Measurements from ENCODE around the gene RDH12.

RDH12 gene

GRCh38 chr14:67756496-67756895 lies 54.8 kb downstream of the RDH12 start:
- no peak for DNase-seq

DNA sequence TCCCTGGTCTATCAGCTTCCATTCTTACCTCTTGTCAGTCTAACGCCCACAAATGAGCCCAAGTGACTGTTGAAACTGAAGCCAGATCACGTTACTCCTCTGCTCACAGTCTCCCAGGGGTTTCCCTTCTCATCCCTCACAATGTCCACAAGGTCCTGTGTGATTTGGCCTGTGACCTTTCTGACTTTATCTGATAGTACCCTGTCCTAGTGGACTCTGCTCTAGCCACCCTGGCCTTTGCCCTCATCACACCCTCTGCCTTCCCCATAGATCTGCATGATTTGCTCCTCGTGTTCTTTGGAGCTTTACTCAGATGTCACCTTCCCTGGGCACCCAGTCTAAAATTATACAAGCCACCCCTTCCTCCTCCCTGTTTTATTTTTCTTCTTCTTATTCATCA lies 55.5 kb downstream of the RDH12 start:
- DNase-seq, result no peak

GRCh38 chr14:67759916-67760315 lies 58.2 kb downstream of the RDH12 start:
- no peak for DNase-seq

DNA sequence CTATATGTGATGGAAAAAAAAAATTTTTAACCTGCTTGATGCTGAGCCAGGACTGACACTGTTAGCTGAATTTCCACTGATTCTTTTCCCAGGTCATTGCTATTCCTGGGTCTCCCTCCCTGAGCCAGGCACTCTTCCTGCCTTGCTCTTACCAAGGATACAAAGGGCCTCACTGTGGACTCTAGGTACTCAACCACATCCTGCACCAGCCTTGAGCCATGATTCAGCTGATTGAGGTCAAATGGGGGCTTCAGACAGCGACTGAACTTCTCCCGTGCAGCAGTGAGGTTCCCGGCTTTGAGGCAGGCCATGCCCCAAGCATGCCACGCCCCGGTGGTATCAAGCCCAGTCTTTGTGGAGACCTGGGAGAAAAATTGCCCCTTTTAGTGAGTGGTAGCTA lies 60.4 kb downstream of the RDH12 start:
- DNase-seq, result no peak

DNA sequence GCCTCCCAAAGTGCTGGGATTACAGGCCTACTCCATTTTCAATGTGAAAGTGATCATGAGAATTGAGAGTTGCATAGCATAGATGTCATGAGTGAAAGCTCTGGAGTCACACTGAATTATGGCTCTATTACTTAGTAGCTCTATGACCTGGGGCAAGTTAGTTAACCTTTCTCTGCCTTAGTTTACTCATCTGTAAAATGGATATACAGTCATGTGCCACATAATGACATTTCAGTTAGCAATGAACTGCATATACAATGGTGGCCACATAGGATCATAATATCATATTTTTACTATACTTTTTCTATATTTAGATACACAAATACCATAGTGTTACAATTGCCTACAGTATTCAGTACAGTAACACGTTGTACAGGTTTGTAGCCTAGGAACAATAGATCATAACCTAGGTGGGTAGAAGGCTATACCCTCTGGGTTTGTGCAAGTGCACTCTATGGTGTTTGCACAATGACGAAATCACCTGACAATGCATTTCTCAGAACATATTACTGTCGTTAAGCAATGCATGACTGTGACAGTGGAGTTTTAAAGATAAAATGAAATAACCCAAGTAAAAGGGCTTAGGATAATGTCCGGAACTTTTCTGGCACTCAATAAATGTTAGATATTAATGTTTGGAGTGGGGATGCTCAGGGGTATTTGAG lies 61.6 kb downstream of the RDH12 start:
- DNase-seq, result no peak

GRCh38 chr14:67764496-67764895 lies 62.8 kb downstream of the RDH12 start:
- DNase-seq, result no peak

GRCh38 chr14:67765192-67765834 lies 63.6 kb downstream of the RDH12 start:
- no peak for DNase-seq

GRCh38 chr14:67766035-67766680 lies 64.5 kb downstream of the RDH12 start:
- DNase-seq, result no peak

GRCh38 chr14:67768219-67768618 lies 66.5 kb downstream of the RDH12 start:
- DNase-seq, result no peak

GRCh38 chr14:67773844-67774377 lies 72.2 kb downstream of the RDH12 start:
- no peak for DNase-seq

DNA sequence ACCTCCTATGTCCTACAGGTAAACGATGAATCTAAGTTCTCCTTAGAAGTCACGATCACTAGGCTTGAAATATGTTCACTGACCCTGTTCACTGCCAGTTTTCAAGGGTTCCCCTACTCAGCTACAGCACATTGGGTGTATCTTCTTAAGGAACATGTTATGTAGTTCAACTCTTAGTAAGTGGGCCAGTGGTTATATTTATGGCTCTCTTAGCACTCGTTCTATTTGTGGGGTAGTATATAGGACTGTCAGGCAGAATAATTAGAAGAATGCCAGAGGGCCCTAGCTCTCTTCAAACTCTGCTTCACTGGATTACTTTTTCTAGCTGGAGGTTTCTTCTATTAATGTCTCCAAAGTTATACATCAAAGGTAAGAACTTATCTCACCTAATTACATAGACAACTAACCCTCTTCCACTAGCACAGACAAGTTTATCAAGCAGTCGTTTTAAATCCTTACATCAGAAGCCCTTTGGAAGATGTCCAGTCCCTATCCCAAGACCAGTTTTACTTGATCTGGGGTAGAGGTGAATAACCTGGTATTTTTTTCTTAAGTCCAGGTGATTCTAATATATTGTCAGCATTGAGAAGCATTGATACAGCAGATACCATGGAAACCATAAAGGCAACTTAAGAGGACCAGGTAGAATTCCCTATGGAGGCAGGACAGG lies 75.1 kb downstream of the RDH12 start:
- no peak for DNase-seq

DNA sequence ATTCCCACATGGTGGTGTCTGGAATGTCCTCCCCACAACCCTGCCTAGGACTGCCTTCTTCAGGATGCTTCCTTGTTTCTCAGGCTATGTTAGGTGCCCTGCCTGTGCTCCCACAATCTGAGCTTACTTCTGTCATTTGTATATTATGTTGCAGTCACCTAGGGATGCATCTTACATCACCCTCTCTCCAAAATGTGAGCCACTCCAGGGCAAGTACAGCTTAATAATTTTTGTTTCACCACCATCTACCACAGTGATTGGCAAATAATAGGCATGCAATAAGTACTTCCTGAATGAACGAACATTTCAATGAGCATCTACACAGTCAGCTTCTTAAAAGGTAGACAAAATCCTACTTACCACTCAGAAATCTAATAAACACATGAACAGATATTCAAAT lies 77.1 kb downstream of the RDH12 start:
- no peak for DNase-seq

DNA sequence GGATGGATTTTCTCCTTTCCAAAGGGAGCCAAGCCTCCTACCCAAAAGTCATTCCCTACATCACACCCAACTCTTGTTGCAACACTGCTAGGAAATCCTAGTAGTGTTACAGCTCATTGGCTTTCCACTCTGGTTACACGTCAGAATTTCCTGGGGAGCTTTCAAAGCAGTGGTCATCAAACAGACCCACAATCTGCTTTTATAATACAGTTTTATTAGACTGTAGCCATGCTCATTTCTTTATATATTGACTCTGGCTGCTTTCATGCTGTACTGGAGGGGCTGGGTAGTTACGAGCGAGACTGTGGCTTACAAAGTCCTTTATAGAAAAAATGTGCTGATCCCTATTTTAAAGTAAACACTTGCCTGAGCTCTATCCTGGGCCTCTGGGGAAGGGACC lies 80.4 kb downstream of the RDH12 start:
- DNase-seq, result no peak

All from activated CD4-positive, alpha-beta T cell treated with anti-CD3 and anti-CD28 coated beads, Interleukin-2, amount 50 U/mL, for 4 hours (primary cell).